ENCODE results near the gene NOPCHAP1. TPM values are rescaled to one million over a fixed set of nuclear protein-coding genes. Genes with fewer than 3 reads are reported as not detected.

Gene NOPCHAP1
- total and polyA plus RNA-seq, 2 donors (not counting 1 experiment from before 2014, with no cell fraction given), result 3.2 to 21.2 TPM

- Histone ChIP-seq H3K27ac (ENCODE audit: low read length in 2 of 2) (no peak overlapping the region), H3K4me1 (ENCODE audit: control insufficient read depth in 2 of 2, insufficient read depth in 2 of 2, low read length in 2 of 2) (peaks cover 5 to 6% of the 10 kb centered on the region in 2 donors), H3K9ac (ENCODE audit: low read length) (no peak overlapping the region), H2AFZ (ENCODE audit: insufficient read depth, low read depth, low read length, poor library complexity, severe bottlenecking) (no peak overlapping the region), H3K27me3 (replicated peaks in 1 of 4; ENCODE audit: control extremely low read depth in 1 of 4, control insufficient read depth in 3 of 4, insufficient read depth in 4 of 4, low read length in 3 of 4) (no peaks in the 10 kb centered on the region), H3K9me3 (ENCODE audit: control extremely low read depth in 1 of 3, control insufficient read depth in 2 of 3, insufficient read depth in 1 of 3, low read length in 2 of 3) (no peaks in the 10 kb centered on the region), H3K36me3 (replicated peaks in 1 of 2; ENCODE audit: control extremely low read depth in 1 of 2, control insufficient read depth in 1 of 2, extremely low read depth in 1 of 2, insufficient read depth in 2 of 2, low read length in 1 of 2) (no peaks in the 10 kb centered on the region), H3K4me2 (replicated peaks; ENCODE audit: low read depth, low read length, poor library complexity, severe bottlenecking) (no peak overlapping the region), H4K20me1 (ENCODE audit: control insufficient read depth, insufficient read depth, low read length, poor library complexity, severe bottlenecking) (no peaks in the 10 kb centered on the region), H3K79me2 (ENCODE audit: control insufficient read depth, insufficient read depth, low read length) (no peaks in the 10 kb centered on the region), H3K4me3 (ENCODE audit: control extremely low read depth in 1 of 5, extremely low read depth in 1 of 5, insufficient read depth in 1 of 5, low read depth in 2 of 5, low read length in 4 of 5) (no peak overlapping the region)
- intact Hi-C loops (cut with micrococcal nuclease), result loop anchor here (10.0 kb wide), 3 partner anchors 269 to 739 kb away; partner anchors contain the start of gene TXNRD1
- DNase-seq (no peak), ATAC-seq (ENCODE audit: low read depth) (no peak)
- TF ChIP-seq CTCF (IDR thresholded peaks at IDR 0.05) (no peak), EZH2 (IDR thresholded peaks at IDR 0.05; ENCODE audit: borderline replicate concordance, insufficient read depth, low read depth, low read length, poor library complexity, severe bottlenecking) (no peak)
- H3K4me1 Mint-ChIP-seq, result peaks cover 9% of the 10 kb centered on the region
- no peak overlapping the region for H3K4me3 Mint-ChIP-seq
- ChIA-PET CTCF (interaction anchor here (0.6 to 1.6 kb wide), 3 partner anchors 12 to 572 kb away, joined by 3 to 6 read pairs (median 6); no protein-coding TSS in a partner anchor), POLR2A (no interaction called here)
- no CpG with 5 or more reads among the region's 2 CpGs for whole genome bisulfite sequencing (ENCODE audit: insufficient coverage)
- no peak overlapping the region for H3K27ac Mint-ChIP-seq
- H3K27me3 Mint-ChIP-seq, result no peaks in the 10 kb centered on the region
- H3K9me3 Mint-ChIP-seq (ENCODE audit: insufficient read depth), result no peaks in the 10 kb centered on the region
Measured at GRCh38 chr12:104953323-104953722, 32.8 kb upstream of the NOPCHAP1 start.

GRCh38 chr12:104955703-104956102, 30.4 kb upstream of the NOPCHAP1 start:
- Mint-ChIP-seq H3K4me3 (no peak overlapping the region), H3K4me1 (peaks cover 23% of the 10 kb centered on the region), H3K9me3 (ENCODE audit: insufficient read depth) (no peaks in the 10 kb centered on the region), H3K27me3 (peaks cover 1% of the 10 kb centered on the region), H3K27ac (no peak overlapping the region)
- no peaks in the 10 kb centered on the region for H3K27me3 ChIP-seq (replicated peaks in 1 of 4; ENCODE audit: control extremely low read depth in 1 of 4, control insufficient read depth in 3 of 4, insufficient read depth in 4 of 4, low read length in 3 of 4)
- DNase-seq (no peak), ATAC-seq (ENCODE audit: low read depth) (no peak)
- H3K9me3 ChIP-seq (ENCODE audit: control extremely low read depth in 1 of 3, control insufficient read depth in 2 of 3, insufficient read depth in 1 of 3, low read length in 2 of 3), result no peaks in the 10 kb centered on the region
- H3K9ac ChIP-seq (ENCODE audit: low read length), result no peak overlapping the region
- TF ChIP-seq EZH2 (IDR thresholded peaks at IDR 0.05; ENCODE audit: borderline replicate concordance, insufficient read depth, low read depth, low read length, poor library complexity, severe bottlenecking) (no peak), CTCF (IDR thresholded peaks at IDR 0.05) (no peak)
- H3K4me1 ChIP-seq (ENCODE audit: control insufficient read depth in 2 of 2, insufficient read depth in 2 of 2, low read length in 2 of 2), result peaks cover 13 to 16% of the 10 kb centered on the region in 2 donors
- WGBS (ENCODE audit: insufficient coverage), result 100% methylated on average over 2 of the region's 2 CpGs
- ChIA-PET CTCF (no interaction called here), POLR2A (no interaction called here)
- intact Hi-C loops (cut with micrococcal nuclease), result loop anchor here (5.0 to 10.0 kb wide), 6 partner anchors 152 to 741 kb away; partner anchors contain the start of genes CHST11, TXNRD1 and WASHC4
- H3K4me2 ChIP-seq (replicated peaks; ENCODE audit: low read depth, low read length, poor library complexity, severe bottlenecking), result no peak overlapping the region
- no peaks in the 10 kb centered on the region for H3K79me2 ChIP-seq (ENCODE audit: control insufficient read depth, insufficient read depth, low read length)
- no peaks in the 10 kb centered on the region for H3K36me3 ChIP-seq (replicated peaks in 1 of 2; ENCODE audit: control extremely low read depth in 1 of 2, control insufficient read depth in 1 of 2, extremely low read depth in 1 of 2, insufficient read depth in 2 of 2, low read length in 1 of 2)
- H4K20me1 ChIP-seq (ENCODE audit: control insufficient read depth, insufficient read depth, low read length, poor library complexity, severe bottlenecking), result no peaks in the 10 kb centered on the region
- H3K4me3 ChIP-seq (ENCODE audit: control extremely low read depth in 1 of 5, extremely low read depth in 1 of 5, insufficient read depth in 1 of 5, low read depth in 2 of 5, low read length in 4 of 5), result no peak overlapping the region
- no peak overlapping the region for H2AFZ ChIP-seq (ENCODE audit: insufficient read depth, low read depth, low read length, poor library complexity, severe bottlenecking)
- no peak overlapping the region for H3K27ac ChIP-seq (ENCODE audit: low read length in 2 of 2)

All from B cell (primary cell).